Small intestine (tissue), 7 donors: ENCODE measurements around the gene RGS6. TPM values are rescaled to one million over a fixed set of nuclear protein-coding genes. Genes with fewer than 3 reads are reported as not detected.
A peak's percentile ranks its signal among the peaks of the same experiment; 100 is the strongest.
"Not testable (repeated sequence)": the region's sequence is repeated elsewhere in the genome, so short reads cannot be mapped to it uniquely, and the experiment has no call there.

Source experiments
- DNase-seq, 2 donors: peaks; one replicate each; pipeline versions ENCODE4 v3.0.0 to v3.0.0-alpha.2; 2013
- FAIRE-seq: peaks from 2 replicates; lab custom pipeline; 2012; peaks lifted over from hg19 to GRCh38; lab: Jason Lieb, UNC
- H3K27ac ChIP-seq, 3 donors: one replicate each; pipeline ENCODE4 v1.5.1; 2013; ENCODE audit warnings: low read length in 2 of 3, mild to moderate bottlenecking in 2 of 3, control low read depth in 1 of 3, inconsistent platforms in 1 of 3, low read depth in 1 of 3, moderate library complexity in 1 of 3
- H3K27me3 ChIP-seq, 3 donors: one replicate each; pipeline ENCODE4 v1.6.1; 2013; ENCODE audit warnings: low read length in 3 of 3, inconsistent platforms in 1 of 3; ENCODE audit not compliant: control insufficient read depth in 3 of 3, insufficient read depth in 3 of 3
- H3K36me3 ChIP-seq, 3 donors: one replicate each; pipeline ENCODE4 v1.6.1; 2013; ENCODE audit warnings: low read length in 3 of 3, inconsistent platforms in 1 of 3, low read depth in 1 of 3, mild to moderate bottlenecking in 1 of 3, moderate library complexity in 1 of 3; ENCODE audit not compliant: control insufficient read depth in 3 of 3, insufficient read depth in 2 of 3
- H3K4me1 ChIP-seq, 3 donors: one replicate each; pipeline ENCODE4 v1.6.1; 2013; ENCODE audit warnings: low read length in 2 of 3, inconsistent platforms in 1 of 3, low read depth in 1 of 3, mild to moderate bottlenecking in 1 of 3, moderate library complexity in 1 of 3; ENCODE audit not compliant: control insufficient read depth in 3 of 3, insufficient read depth in 2 of 3
- H3K4me3 ChIP-seq, 3 donors: one replicate each; pipeline ENCODE4 v1.5.1; 2013; ENCODE audit warnings: low read length in 3 of 3, control low read depth in 1 of 3, inconsistent platforms in 1 of 3, low read depth in 1 of 3, mild to moderate bottlenecking in 1 of 3, moderate library complexity in 1 of 3
- H3K9me3 ChIP-seq, 2 donors: one replicate each; pipeline ENCODE4 v1.6.1; 2013; ENCODE audit warnings: low read depth in 1 of 2, low read length in 1 of 2; ENCODE audit not compliant: control insufficient read depth in 2 of 2, insufficient read depth in 1 of 2
- WGBS, 3 donors: extraction: QIAGEN DNeasy Blood & Tissue Kit; methylation state at CpG; one replicate each; pipeline ENCODE4 v1.1.7; 2013; 5-methylcytosine and 5-hydroxymethylcytosine counted together
- polyA plus RNA-seq, 4 donors: library from polyadenylated mRNA; stranded (reverse) in 3 of 4; unstranded in 1 of 4; fragments of 200-250 nt in 3 of 4; fragments of 120-200 nt in 1 of 4; gene quantifications; one replicate each; pipeline versions ENCODE4 v1.2.1 to v1.2.3, GENCODE V29; 2013
- donor health status: healthy with polysubstance abuse.
- donor health status: control.
- donor health status: control.
- donor health status: Bipolar disorder and iron deficiency.
- donor health status: healthy.

The RGS6 gene
- polyA plus RNA-seq, 4 donors, result 0.54 to 2.1 (median 0.58) TPM; not detected in 1

GRCh38 chr14:71938273-71938672 is 6.0 kb downstream of the RGS6 start:
- DNase-seq, H3K27ac ChIP-seq, H3K4me1 ChIP-seq, H3K27me3 ChIP-seq, H3K4me3 ChIP-seq, FAIRE-seq, H3K36me3 ChIP-seq: not testable (repeated sequence)
- H3K9me3 ChIP-seq, result peaks cover 0 to 14% of the 10 kb centered on the region in 2 donors
- WGBS, 3 donors, result 76 to 91% (median 86%) methylated on average over 2 to 3 of the region's 3 CpGs

- peaks cover 0 to 14% of the 10 kb centered on the region in 2 donors for H3K9me3 ChIP-seq
- not testable (repeated sequence) for H3K4me1 ChIP-seq, DNase-seq, H3K27me3 ChIP-seq, FAIRE-seq, H3K27ac ChIP-seq, H3K36me3 ChIP-seq, H3K4me3 ChIP-seq
- WGBS, 3 donors, result 50 to 77% (median 58%) methylated on average over 1 of the region's 1 CpG
Observed at GRCh38 chr14:71939344-71939743, 7.1 kb downstream of the RGS6 start.

GRCh38 chr14:71940500-71940899 is 8.3 kb downstream of the RGS6 start:
- peaks cover 0 to 14% of the 10 kb centered on the region in 2 donors for H3K9me3 ChIP-seq
- DNase-seq, FAIRE-seq, H3K27ac ChIP-seq, H3K27me3 ChIP-seq, H3K4me3 ChIP-seq, H3K36me3 ChIP-seq, H3K4me1 ChIP-seq: not testable (repeated sequence)

- not testable (repeated sequence) for H3K4me3 ChIP-seq, DNase-seq, FAIRE-seq, H3K27ac ChIP-seq, H3K27me3 ChIP-seq, H3K36me3 ChIP-seq, H3K4me1 ChIP-seq
- whole genome bisulfite sequencing, 3 donors, result 13 to 71% (median 48%) methylated on average over 2 of the region's 2 CpGs
- H3K9me3 ChIP-seq, result peaks cover 0 to 14% of the 10 kb centered on the region in 2 donors
Observed at GRCh38 chr14:71941616-71942015, 9.4 kb downstream of the RGS6 start.

GRCh38 chr14:71942904-71943694 is 10.9 kb downstream of the RGS6 start:
- H3K4me3 ChIP-seq, result no peak overlapping the region
- DNase-seq (no peak), FAIRE-seq (no peak)
- no peaks in the 10 kb centered on the region for H3K36me3 ChIP-seq
- H3K27ac ChIP-seq, result no peak overlapping the region
- H3K27me3 ChIP-seq, result peaks cover 0 to 3% (median 0%) of the 10 kb centered on the region in 3 donors
- H3K4me1 ChIP-seq, result no peaks in the 10 kb centered on the region
- peaks cover 0 to 14% of the 10 kb centered on the region in 2 donors for H3K9me3 ChIP-seq
- 51 to 59% (median 58%) methylated on average over 4 of the region's 4 CpGs for WGBS, 3 donors

- no peak for FAIRE-seq
Observed at GRCh38 chr14:71943695-71944018, 11.4 kb downstream of the RGS6 start.

GRCh38 chr14:71947947-71948500 is 15.8 kb downstream of the RGS6 start:
- Histone ChIP-seq H3K27me3 (peaks cover 0 to 3% (median 0%) of the 10 kb centered on the region in 3 donors), H3K36me3 (no peaks in the 10 kb centered on the region), H3K9me3 (no peaks in the 10 kb centered on the region), H3K4me1 (no peaks in the 10 kb centered on the region), H3K4me3 (no peak overlapping the region), H3K27ac (no peak overlapping the region)
- peak; percentile 3 to 10 for DNase-seq
- 26 to 64% (median 43%) methylated on average over 5 of the region's 5 CpGs for WGBS, 3 donors
- no peak for FAIRE-seq

More at GRCh38 chr14:71943695-71944018, 11.4 kb downstream of the RGS6 start:
- peaks cover 0 to 3% (median 0%) of the 10 kb centered on the region in 3 donors for H3K27me3 ChIP-seq
- no peaks in the 10 kb centered on the region for H3K4me1 ChIP-seq
- 23 to 64% (median 45%) methylated on average over 1 of the region's 1 CpG for WGBS, 3 donors
- H3K9me3 ChIP-seq, result peaks cover 0 to 14% of the 10 kb centered on the region in 2 donors
- DNase-seq, result no peak
- H3K4me3 ChIP-seq, result no peak overlapping the region
- no peaks in the 10 kb centered on the region for H3K36me3 ChIP-seq
- H3K27ac ChIP-seq, result no peak overlapping the region

- DNase-seq (no peak), FAIRE-seq (no peak)
- Histone ChIP-seq H3K36me3 (no peaks in the 10 kb centered on the region), H3K4me3 (no peak overlapping the region), H3K27ac (no peak overlapping the region), H3K27me3 (no peaks in the 10 kb centered on the region), H3K4me1 (no peaks in the 10 kb centered on the region), H3K9me3 (no peaks in the 10 kb centered on the region)
- 84 to 89% (median 85%) methylated on average over 6 of the region's 6 CpGs for WGBS, 3 donors
Observed at GRCh38 chr14:71952381-71953363, 20.4 kb downstream of the RGS6 start.
